Measurements from ENCODE around the gene YARS2. TPM values are rescaled to one million over a fixed set of nuclear protein-coding genes. Genes with fewer than 3 reads are reported as not detected.

YARS2 gene
- total RNA-seq, 1 experiment from 2014 or later: 41.4 TPM

GRCh38 chr12:32737715-32738114, 18.0 kb downstream of the YARS2 start:
- Histone ChIP-seq H3K23me2 (ENCODE audit: insufficient read length, low read depth, low read length, poor library complexity, severe bottlenecking) (no peaks in the 10 kb centered on the region), H4K20me1 (ENCODE audit: control insufficient read depth, insufficient read depth, insufficient read length) (no peaks in the 10 kb centered on the region), H4K5ac (ENCODE audit: insufficient read length, low read depth, low read length) (no peak overlapping the region), H2BK5ac (ENCODE audit: insufficient read length, low read length) (no peak overlapping the region), H3K79me1 (ENCODE audit: insufficient read depth, low read depth, low read length, poor library complexity, severe bottlenecking) (no peaks in the 10 kb centered on the region), H3K14ac (ENCODE audit: insufficient read depth, low read length) (no peak overlapping the region), H3K9me3 (ENCODE audit: control insufficient read depth, low read depth, low read length) (no peaks in the 10 kb centered on the region), H2BK12ac (ENCODE audit: insufficient read length, low read depth, low read length) (no peak overlapping the region), H3K18ac (ENCODE audit: insufficient read length, low read depth, low read length) (no peak overlapping the region), H3K4me2 (ENCODE audit: insufficient read depth, insufficient read length, low read length) (no peak overlapping the region), H3K4ac (ENCODE audit: low read depth, low read length) (no peak overlapping the region), H3T11ph (ENCODE audit: low read length) (no peak overlapping the region), H4K8ac (replicated peaks; ENCODE audit: insufficient read length, low read depth, low read length) (no peak overlapping the region), H3K79me2 (ENCODE audit: insufficient read depth, low read length) (no peaks in the 10 kb centered on the region), H2BK120ac (ENCODE audit: low read depth, low read length, poor library complexity, severe bottlenecking) (no peak overlapping the region), H3K27ac (ENCODE audit: insufficient read length, low read depth, low read length) (no peak overlapping the region), H4K91ac (ENCODE audit: insufficient read length, low read depth, low read length) (no peak overlapping the region), H3K56ac (ENCODE audit: insufficient read length, low read depth, low read length) (no peak overlapping the region), H3K4me1 (ENCODE audit: insufficient read depth, low read length) (no peaks in the 10 kb centered on the region), H3K27me3 (ENCODE audit: insufficient read depth, low read length) (no peaks in the 10 kb centered on the region), H3K9ac (ENCODE audit: extremely low read depth, insufficient read length, low read length) (no peak overlapping the region), H2BK20ac (ENCODE audit: low read depth, low read length, poor library complexity, severe bottlenecking) (no peak overlapping the region), H2AFZ (ENCODE audit: low read length) (no peak overlapping the region), H3K23ac (ENCODE audit: insufficient read length, low read depth, low read length) (no peak overlapping the region), H2BK15ac (ENCODE audit: low read depth, low read length) (no peak overlapping the region), H2AK5ac (ENCODE audit: insufficient read length, low read length) (no peak overlapping the region)
- no CpG with 5 or more reads among the region's 2 CpGs for WGBS (ENCODE audit: extremely low coverage, insufficient read length, low lambda C conversion rate)
- Mint-ChIP-seq H3K36me3 (ENCODE audit: insufficient read depth in 1 of 3, low read depth in 3 of 3) (peaks cover 16 to 66% (median 65%) of the 10 kb centered on the region in 3 experiments; a peak in 6 of 7 replicates), H3K4me3 (no peak overlapping the region), H3K9me3 (no peaks in the 10 kb centered on the region), H3K27me3 (ENCODE audit: low read depth) (no peaks in the 10 kb centered on the region), H3K4me1 (peaks cover 21 to 22% of the 10 kb centered on the region in 2 experiments), H3K27ac (no peak overlapping the region)
- no peak for DNase-seq
- TF ChIP-seq CTCF (conservative IDR thresholded peaks at IDR 0.05): no peak
